Liver (tissue), 3 donors: ENCODE results near the gene SLC7A10.

ENCODE experiments used
- FOXA1 ChIP-seq: IDR thresholded peaks from 2 replicates; pipeline ENCODE4 v1.6.1; 2016; ENCODE audit warnings: antibody characterized with exemption
- GABPA ChIP-seq, 2 donors: IDR thresholded peaks in 1 of 2; conservative IDR thresholded peaks in 1 of 2; 2 replicates each; pipeline ENCODE4 v1.6.1; 2016; ENCODE audit warnings: antibody characterized with exemption in 2 of 2, mild to moderate bottlenecking in 1 of 2, moderate library complexity in 1 of 2
- JUND ChIP-seq, 2 donors: IDR thresholded peaks; 2 replicates each; pipeline ENCODE4 v1.6.1; 2016; ENCODE audit warnings: antibody characterized with exemption in 2 of 2
- RAD21 ChIP-seq, 2 donors: IDR thresholded peaks; 2 replicates each; pipeline ENCODE4 v1.6.1; 2016; ENCODE audit warnings: antibody characterized with exemption in 2 of 2, mild to moderate bottlenecking in 2 of 2
- TF ChIP-seq, protein P1 (sequence below): fragments of 150-350 bp; IDR thresholded peaks from 2 replicates; pipeline ENCODE4 v1.5.1; 2017; ENCODE audit warnings: improper control_type of control experiment, low read depth, low read length; ENCODE audit not compliant: missing input control
- TF ChIP-seq, protein P2 (sequence below): IDR thresholded peaks from 2 replicates; pipeline ENCODE4 v1.6.1; 2016; ENCODE audit warnings: antibody characterized with exemption
- TF ChIP-seq, protein P3 (sequence below): IDR thresholded peaks from 2 replicates; pipeline ENCODE4 v1.6.1; 2016; ENCODE audit warnings: antibody characterized with exemption, mild to moderate bottlenecking
- donor health status: healthy.
- donor health status: healthy.

DNA sequence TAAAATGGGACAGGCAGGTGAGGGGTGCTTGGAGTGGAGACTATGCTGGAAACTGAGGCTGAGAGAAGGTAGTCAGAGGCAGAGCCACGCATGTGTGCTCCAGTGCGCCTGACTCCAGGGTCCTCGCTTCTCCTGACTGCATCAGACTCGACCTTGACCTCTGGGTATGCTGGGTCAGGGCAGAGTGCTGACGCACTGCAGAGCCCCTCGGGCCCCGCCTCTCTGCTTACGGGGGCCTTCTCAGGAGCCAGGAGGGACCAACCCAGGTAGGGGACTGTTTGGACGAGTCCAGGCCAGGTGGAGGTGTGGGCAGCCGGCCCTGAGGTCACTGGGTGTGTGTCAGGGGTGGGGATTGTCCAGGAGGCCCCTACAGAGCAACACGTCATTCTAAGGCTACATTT is 22.9 kb upstream of the SLC7A10 start:
- TF ChIP-seq GABPA (IDR thresholded peaks at IDR 0.05 in 1 of 2, conservative IDR thresholded peaks at IDR 0.05 in 1 of 2) (no peak), FOXA1 (no peak), RAD21 (IDR thresholded peaks at IDR 0.05) (no peak), JUND (IDR thresholded peaks at IDR 0.05) (peak in 1 of 2 donors; percentile 55)
- TF ChIP-seq, protein P1, sequence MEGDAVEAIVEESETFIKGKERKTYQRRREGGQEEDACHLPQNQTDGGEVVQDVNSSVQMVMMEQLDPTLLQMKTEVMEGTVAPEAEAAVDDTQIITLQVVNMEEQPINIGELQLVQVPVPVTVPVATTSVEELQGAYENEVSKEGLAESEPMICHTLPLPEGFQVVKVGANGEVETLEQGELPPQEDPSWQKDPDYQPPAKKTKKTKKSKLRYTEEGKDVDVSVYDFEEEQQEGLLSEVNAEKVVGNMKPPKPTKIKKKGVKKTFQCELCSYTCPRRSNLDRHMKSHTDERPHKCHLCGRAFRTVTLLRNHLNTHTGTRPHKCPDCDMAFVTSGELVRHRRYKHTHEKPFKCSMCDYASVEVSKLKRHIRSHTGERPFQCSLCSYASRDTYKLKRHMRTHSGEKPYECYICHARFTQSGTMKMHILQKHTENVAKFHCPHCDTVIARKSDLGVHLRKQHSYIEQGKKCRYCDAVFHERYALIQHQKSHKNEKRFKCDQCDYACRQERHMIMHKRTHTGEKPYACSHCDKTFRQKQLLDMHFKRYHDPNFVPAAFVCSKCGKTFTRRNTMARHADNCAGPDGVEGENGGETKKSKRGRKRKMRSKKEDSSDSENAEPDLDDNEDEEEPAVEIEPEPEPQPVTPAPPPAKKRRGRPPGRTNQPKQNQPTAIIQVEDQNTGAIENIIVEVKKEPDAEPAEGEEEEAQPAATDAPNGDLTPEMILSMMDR: no peak
- TF ChIP-seq, protein P2, sequence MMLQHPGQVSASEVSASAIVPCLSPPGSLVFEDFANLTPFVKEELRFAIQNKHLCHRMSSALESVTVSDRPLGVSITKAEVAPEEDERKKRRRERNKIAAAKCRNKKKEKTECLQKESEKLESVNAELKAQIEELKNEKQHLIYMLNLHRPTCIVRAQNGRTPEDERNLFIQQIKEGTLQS: no peak
- TF ChIP-seq, protein P3, sequence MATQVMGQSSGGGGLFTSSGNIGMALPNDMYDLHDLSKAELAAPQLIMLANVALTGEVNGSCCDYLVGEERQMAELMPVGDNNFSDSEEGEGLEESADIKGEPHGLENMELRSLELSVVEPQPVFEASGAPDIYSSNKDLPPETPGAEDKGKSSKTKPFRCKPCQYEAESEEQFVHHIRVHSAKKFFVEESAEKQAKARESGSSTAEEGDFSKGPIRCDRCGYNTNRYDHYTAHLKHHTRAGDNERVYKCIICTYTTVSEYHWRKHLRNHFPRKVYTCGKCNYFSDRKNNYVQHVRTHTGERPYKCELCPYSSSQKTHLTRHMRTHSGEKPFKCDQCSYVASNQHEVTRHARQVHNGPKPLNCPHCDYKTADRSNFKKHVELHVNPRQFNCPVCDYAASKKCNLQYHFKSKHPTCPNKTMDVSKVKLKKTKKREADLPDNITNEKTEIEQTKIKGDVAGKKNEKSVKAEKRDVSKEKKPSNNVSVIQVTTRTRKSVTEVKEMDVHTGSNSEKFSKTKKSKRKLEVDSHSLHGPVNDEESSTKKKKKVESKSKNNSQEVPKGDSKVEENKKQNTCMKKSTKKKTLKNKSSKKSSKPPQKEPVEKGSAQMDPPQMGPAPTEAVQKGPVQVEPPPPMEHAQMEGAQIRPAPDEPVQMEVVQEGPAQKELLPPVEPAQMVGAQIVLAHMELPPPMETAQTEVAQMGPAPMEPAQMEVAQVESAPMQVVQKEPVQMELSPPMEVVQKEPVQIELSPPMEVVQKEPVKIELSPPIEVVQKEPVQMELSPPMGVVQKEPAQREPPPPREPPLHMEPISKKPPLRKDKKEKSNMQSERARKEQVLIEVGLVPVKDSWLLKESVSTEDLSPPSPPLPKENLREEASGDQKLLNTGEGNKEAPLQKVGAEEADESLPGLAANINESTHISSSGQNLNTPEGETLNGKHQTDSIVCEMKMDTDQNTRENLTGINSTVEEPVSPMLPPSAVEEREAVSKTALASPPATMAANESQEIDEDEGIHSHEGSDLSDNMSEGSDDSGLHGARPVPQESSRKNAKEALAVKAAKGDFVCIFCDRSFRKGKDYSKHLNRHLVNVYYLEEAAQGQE: no peak
